B cell (primary cell): ENCODE measurements around the gene OPTN.

Experiments used
- CTCF ChIP-seq: fragments of 200-600 bp; IDR thresholded peaks from one replicate; pipeline ENCODE4 v1.8.0; 2022; ENCODE audit warnings: antibody characterized with exemption, mild to moderate bottlenecking
- EZH2 ChIP-seq: IDR thresholded peaks from 2 replicates; pipeline ENCODE4 v1.6.1; 2012; ENCODE audit warnings: borderline replicate concordance, low read depth, mild to moderate bottlenecking, moderate library complexity, low read length; ENCODE audit not compliant: insufficient read depth, poor library complexity, severe bottlenecking

- TF ChIP-seq CTCF (no peak), EZH2 (no peak)
Observed at GRCh38 chr10:13139676-13140075, 39.7 kb downstream of the OPTN start.
